Peyer's patch (tissue), 4 donors: ENCODE measurements around the gene AGR3.

Experiments
- CTCF ChIP-seq, 6 experiments: fragments of 450-650 bp in 4 of 6; fragments of 200-600 bp in 2 of 6; sonication (generic) in 1 of 6; IDR thresholded peaks; one replicate each; pipeline ENCODE4 v1.5.1; 2017 to 2019; ENCODE audit warnings: antibody characterized with exemption in 6 of 6, mild to moderate bottlenecking in 3 of 6, moderate library complexity in 1 of 6
- POLR2A ChIP-seq, 2 donors: fragments of 450-650 bp; IDR thresholded peaks; one replicate each; pipeline ENCODE4 v1.5.1; 2017; ENCODE audit warnings: antibody characterized with exemption in 2 of 2, mild to moderate bottlenecking in 2 of 2, moderate library complexity in 2 of 2

- TF ChIP-seq POLR2A (IDR thresholded peaks at IDR 0.05) (no peak), CTCF (IDR thresholded peaks at IDR 0.05) (peak in 4 of 6 experiments; percentile 54 to 75 (median 67))
Measured at GRCh38 chr7:16926283-16926682, 44.5 kb upstream of the AGR3 start.
